Breast epithelium (tissue), 3 donors: Measurements from ENCODE around the gene SAMD3.

Experiments
- POLR2A ChIP-seq: fragments of 450-650 bp; IDR thresholded peaks from one replicate; pipeline ENCODE4 v1.6.1; 2016; ENCODE audit warnings: antibody characterized with exemption, mild to moderate bottlenecking, moderate library complexity
- POLR2AphosphoS5 ChIP-seq, 3 donors: sonication (generic); formaldehyde crosslinking; IDR thresholded peaks; one replicate each; pipeline ENCODE4 v1.6.1; 2017; ENCODE audit warnings: antibody characterized with exemption in 3 of 3
- TF ChIP-seq, protein P1 (sequence below), 3 donors: fragments of 450-650 bp; IDR thresholded peaks; one replicate each; pipeline ENCODE4 v1.5.1; 2016 to 2017; ENCODE audit warnings: antibody characterized with exemption in 3 of 3, mild to moderate bottlenecking in 3 of 3, moderate library complexity in 3 of 3

- TF ChIP-seq POLR2A: no peak
- TF ChIP-seq, protein P1, sequence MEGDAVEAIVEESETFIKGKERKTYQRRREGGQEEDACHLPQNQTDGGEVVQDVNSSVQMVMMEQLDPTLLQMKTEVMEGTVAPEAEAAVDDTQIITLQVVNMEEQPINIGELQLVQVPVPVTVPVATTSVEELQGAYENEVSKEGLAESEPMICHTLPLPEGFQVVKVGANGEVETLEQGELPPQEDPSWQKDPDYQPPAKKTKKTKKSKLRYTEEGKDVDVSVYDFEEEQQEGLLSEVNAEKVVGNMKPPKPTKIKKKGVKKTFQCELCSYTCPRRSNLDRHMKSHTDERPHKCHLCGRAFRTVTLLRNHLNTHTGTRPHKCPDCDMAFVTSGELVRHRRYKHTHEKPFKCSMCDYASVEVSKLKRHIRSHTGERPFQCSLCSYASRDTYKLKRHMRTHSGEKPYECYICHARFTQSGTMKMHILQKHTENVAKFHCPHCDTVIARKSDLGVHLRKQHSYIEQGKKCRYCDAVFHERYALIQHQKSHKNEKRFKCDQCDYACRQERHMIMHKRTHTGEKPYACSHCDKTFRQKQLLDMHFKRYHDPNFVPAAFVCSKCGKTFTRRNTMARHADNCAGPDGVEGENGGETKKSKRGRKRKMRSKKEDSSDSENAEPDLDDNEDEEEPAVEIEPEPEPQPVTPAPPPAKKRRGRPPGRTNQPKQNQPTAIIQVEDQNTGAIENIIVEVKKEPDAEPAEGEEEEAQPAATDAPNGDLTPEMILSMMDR (IDR thresholded peaks at IDR 0.05): no peak
- no peak for TF ChIP-seq POLR2AphosphoS5 (IDR thresholded peaks at IDR 0.05)
Measured at GRCh38 chr6:130119211-130119610, 103.5 kb downstream of the SAMD3 start.
